Gastroesophageal sphincter (tissue), 4 donors: ENCODE data around the gene RBBP8NL. TPM values are rescaled to one million over a fixed set of nuclear protein-coding genes. Genes with fewer than 3 reads are reported as not detected.

Experiments
- ATAC-seq: fragments of 150-250 bp; one replicate; pipeline ENCODE4 v1.9.1; 2016; ENCODE audit warnings: mild to moderate bottlenecking, moderate library complexity
- H3K27ac ChIP-seq, 4 donors: fragments of 200-600 bp; sonication (generic) in 3 of 4; 1 replicate in 3 of 4; 2 replicates in 1 of 4; pipeline ENCODE4 v1.5.1; 2016 to 2019
- H3K27me3 ChIP-seq: fragments of 200-600 bp; sonication (generic); one replicate; pipeline ENCODE4 v1.5.1; 2019
- H3K36me3 ChIP-seq, 2 donors: fragments of 200-600 bp; sonication (generic); one replicate each; pipeline ENCODE4 v1.5.1; 2019; ENCODE audit warnings: control low read depth in 1 of 2
- H3K4me1 ChIP-seq, 3 donors: fragments of 200-600 bp; sonication (generic); 1 replicate in 2 of 3; 2 replicates in 1 of 3; pipeline ENCODE4 v1.5.1; 2016 to 2019; ENCODE audit warnings: control low read depth in 2 of 3
- H3K4me3 ChIP-seq, 2 donors: fragments of 200-600 bp; sonication (generic); one replicate each; pipeline ENCODE4 v1.5.1; 2019; ENCODE audit warnings: mild to moderate bottlenecking in 1 of 2, moderate library complexity in 1 of 2
- H3K9me3 ChIP-seq, 3 donors: fragments of 200-600 bp; sonication (generic); one replicate each; pipeline ENCODE4 v1.5.1; 2017 to 2019; ENCODE audit warnings: control low read depth in 2 of 3
- CTCF ChIP-seq, 4 experiments: fragments of 200-600 bp in 2 of 4; fragments of 450-650 bp in 2 of 4; sonication (generic) in 1 of 4; IDR thresholded peaks; one replicate each; pipeline ENCODE4 v1.5.1; 2017 to 2019; ENCODE audit warnings: antibody characterized with exemption in 4 of 4, mild to moderate bottlenecking in 2 of 4, moderate library complexity in 2 of 4
- EP300 ChIP-seq: sonication (generic); formaldehyde crosslinking; IDR thresholded peaks from one replicate; pipeline ENCODE4 v1.6.1; 2017; ENCODE audit warnings: antibody characterized with exemption, mild to moderate bottlenecking
- POLR2A ChIP-seq, 2 donors: fragments of 450-650 bp; IDR thresholded peaks; one replicate each; pipeline ENCODE4 v1.6.1; 2017; ENCODE audit warnings: antibody characterized with exemption in 2 of 2, mild to moderate bottlenecking in 2 of 2, moderate library complexity in 1 of 2
- POLR2AphosphoS5 ChIP-seq: sonication (generic); formaldehyde crosslinking; IDR thresholded peaks from one replicate; pipeline ENCODE4 v1.6.1; 2017; ENCODE audit warnings: antibody characterized with exemption
- WGBS, 2 donors: methylation state at CpG; one replicate each; pipeline ENCODE4 v1.1.5; 2018; ENCODE audit warnings: low coverage in 1 of 2; 5-methylcytosine and 5-hydroxymethylcytosine counted together
- total RNA-seq, 4 donors: library from RNA; depleted of rRNA; stranded (reverse); fragments of >200 nt; gene quantifications; one replicate each; pipeline ENCODE4 v1.1.0, GENCODE V29; 2016

RBBP8NL gene
- total RNA-seq, 4 donors from 2014 or later, result 0.20 TPM; not detected in 3

- no CpG with 5 or more reads among the region's 24 CpGs for WGBS, 2 donors
Observed at GRCh38 chr20:62393830-62394229, 33.5 kb downstream of the RBBP8NL start.

GRCh38 chr20:62393335-62393665, 34.0 kb downstream of the RBBP8NL start:
- 93% methylated on average over 3 of the region's 12 CpGs; no CpG with 5 or more reads in 1 of the 2 donors for WGBS, 2 donors
- ATAC-seq, result no peak

More at GRCh38 chr20:62393830-62394229, 33.5 kb downstream of the RBBP8NL start:
- no peaks in the 10 kb centered on the region for H3K9me3 ChIP-seq
- H3K27ac ChIP-seq, result no peak overlapping the region
- TF ChIP-seq POLR2A (IDR thresholded peaks at IDR 0.05) (no peak), EP300 (no peak), CTCF (IDR thresholded peaks at IDR 0.05) (no peak), POLR2AphosphoS5 (no peak)
- no peaks in the 10 kb centered on the region for H3K27me3 ChIP-seq
- peaks cover 0 to 1% (median 0%) of the 10 kb centered on the region in 3 donors for H3K4me1 ChIP-seq
- no peak for ATAC-seq
- H3K36me3 ChIP-seq, result peaks cover 0 to 79% of the 10 kb centered on the region in 2 donors
- no peak overlapping the region for H3K4me3 ChIP-seq

GRCh38 chr20:62392621-62393334, 34.6 kb downstream of the RBBP8NL start:
- ATAC-seq, result no peak
- Histone ChIP-seq H3K36me3 (peaks cover 0 to 86% of the 10 kb centered on the region in 2 donors), H3K27ac (no peak overlapping the region), H3K4me1 (peaks cover 0 to 12% (median 6%) of the 10 kb centered on the region in 3 donors), H3K4me3 (no peak overlapping the region), H3K9me3 (no peaks in the 10 kb centered on the region), H3K27me3 (no peaks in the 10 kb centered on the region)
- TF ChIP-seq POLR2A (IDR thresholded peaks at IDR 0.05), result no peak
- WGBS, 2 donors, result no CpG with 5 or more reads among the region's 21 CpGs

More at GRCh38 chr20:62393335-62393665, 34.0 kb downstream of the RBBP8NL start:
- Histone ChIP-seq H3K4me1 (peaks cover 0 to 7% (median 1%) of the 10 kb centered on the region in 3 donors), H3K27me3 (no peaks in the 10 kb centered on the region), H3K27ac (no peak overlapping the region), H3K9me3 (no peaks in the 10 kb centered on the region), H3K36me3 (peaks cover 0 to 81% of the 10 kb centered on the region in 2 donors), H3K4me3 (no peak overlapping the region)
- no peak for TF ChIP-seq POLR2A (IDR thresholded peaks at IDR 0.05)
- TF ChIP-seq EP300, result no peak
- TF ChIP-seq CTCF (IDR thresholded peaks at IDR 0.05), result no peak
- no peak for TF ChIP-seq POLR2AphosphoS5

GRCh38 chr20:62392077-62392418, 35.3 kb downstream of the RBBP8NL start:
- Histone ChIP-seq H3K36me3 (peaks cover 0 to 87% of the 10 kb centered on the region in 2 donors), H3K4me1 (peaks cover 0 to 17% (median 10%) of the 10 kb centered on the region in 3 donors), H3K4me3 (no peak overlapping the region), H3K27me3 (no peaks in the 10 kb centered on the region), H3K9me3 (no peaks in the 10 kb centered on the region), H3K27ac (no peak overlapping the region)
- TF ChIP-seq POLR2AphosphoS5 (no peak), POLR2A (IDR thresholded peaks at IDR 0.05) (no peak), EP300 (no peak), CTCF (IDR thresholded peaks at IDR 0.05) (no peak)
- no peak for ATAC-seq
- WGBS, 2 donors, result 62 to 84% methylated on average over 6 to 8 of the region's 10 CpGs

- no peaks in the 10 kb centered on the region for H3K9me3 ChIP-seq
- H3K4me3 ChIP-seq, result no peak overlapping the region
- peaks cover 0 to 17% (median 10%) of the 10 kb centered on the region in 3 donors for H3K4me1 ChIP-seq
- ATAC-seq, result no peak
- peaks cover 0 to 87% of the 10 kb centered on the region in 2 donors for H3K36me3 ChIP-seq
- H3K27ac ChIP-seq, result no peak overlapping the region
- WGBS, 2 donors, result 94 to 100% methylated on average over 5 to 9 of the region's 44 CpGs
- TF ChIP-seq CTCF (IDR thresholded peaks at IDR 0.05) (no peak), POLR2AphosphoS5 (no peak), POLR2A (IDR thresholded peaks at IDR 0.05) (no peak), EP300 (no peak)
- no peaks in the 10 kb centered on the region for H3K27me3 ChIP-seq
Observed at GRCh38 chr20:62391165-62392076, 35.9 kb downstream of the RBBP8NL start.
